ENCODE results near the gene CENPP.

The CENPP gene

DNA sequence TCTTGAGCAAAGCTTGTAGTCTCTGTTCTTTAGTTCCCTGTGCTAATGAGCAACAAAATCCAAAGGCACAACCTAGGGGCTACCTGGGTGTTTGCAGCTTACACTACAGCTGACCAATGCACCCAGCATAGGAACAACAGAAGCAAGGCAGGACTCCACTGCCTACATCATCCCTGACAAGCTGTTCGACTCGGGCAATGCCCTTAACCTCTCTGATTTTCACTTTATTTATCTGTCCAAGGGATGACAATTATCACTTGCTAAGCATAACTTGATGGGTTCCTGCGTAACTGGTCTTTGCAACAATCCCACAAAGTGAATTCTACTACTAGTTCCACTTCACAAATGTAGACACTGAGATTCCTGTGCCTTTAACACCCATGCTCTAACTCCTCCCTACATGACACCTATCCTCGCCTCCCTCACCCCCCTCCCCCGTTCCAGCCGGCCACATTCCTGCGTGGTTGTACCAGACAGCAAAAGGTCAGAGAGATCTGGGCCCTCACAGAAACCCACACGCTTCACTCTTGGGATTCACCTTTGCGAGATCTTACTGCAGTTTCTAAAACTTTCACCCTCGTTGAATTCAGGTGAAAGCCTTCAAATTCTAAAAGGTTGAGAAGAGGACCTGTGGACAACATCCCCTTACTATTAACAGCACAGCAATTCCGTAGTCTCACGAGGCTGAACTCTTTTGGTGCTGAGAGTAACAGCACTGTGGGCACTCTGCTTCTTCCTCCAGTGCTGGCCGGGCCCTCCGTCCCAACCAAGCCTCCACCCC, 343.2 kb downstream of the CENPP start:
- H3K4me2 ChIP-seq (ENCODE audit: low read depth, low read length, poor library complexity, severe bottlenecking), result peak overlapping the region; percentile 78
- H3K79me2 ChIP-seq (ENCODE audit: insufficient read depth, low read length), result peaks cover 66% of the 10 kb centered on the region
- H4K20me1 ChIP-seq (ENCODE audit: low read depth, low read length), result no peaks in the 10 kb centered on the region
- peak overlapping the region; percentile 39 for H3K27ac ChIP-seq (ENCODE audit: low read depth, low read length)
- H3F3A ChIP-seq (ENCODE audit: insufficient read depth), result no peaks in the 10 kb centered on the region
- H3K27me3 ChIP-seq (ENCODE audit: low read length), result no peaks in the 10 kb centered on the region
- no peaks in the 10 kb centered on the region for H3K36me3 ChIP-seq (ENCODE audit: low read length)
- H2AFZ ChIP-seq (ENCODE audit: low read depth, low read length, severe bottlenecking), result peak overlapping the region; percentile 79
- no peaks in the 10 kb centered on the region for H3K9me3 ChIP-seq (ENCODE audit: insufficient read depth, low read length)
- TF ChIP-seq EZH2phosphoT487 (conservative IDR thresholded peaks at IDR 0.05; ENCODE audit: low read length), result no peak
- TF ChIP-seq, protein P1, sequence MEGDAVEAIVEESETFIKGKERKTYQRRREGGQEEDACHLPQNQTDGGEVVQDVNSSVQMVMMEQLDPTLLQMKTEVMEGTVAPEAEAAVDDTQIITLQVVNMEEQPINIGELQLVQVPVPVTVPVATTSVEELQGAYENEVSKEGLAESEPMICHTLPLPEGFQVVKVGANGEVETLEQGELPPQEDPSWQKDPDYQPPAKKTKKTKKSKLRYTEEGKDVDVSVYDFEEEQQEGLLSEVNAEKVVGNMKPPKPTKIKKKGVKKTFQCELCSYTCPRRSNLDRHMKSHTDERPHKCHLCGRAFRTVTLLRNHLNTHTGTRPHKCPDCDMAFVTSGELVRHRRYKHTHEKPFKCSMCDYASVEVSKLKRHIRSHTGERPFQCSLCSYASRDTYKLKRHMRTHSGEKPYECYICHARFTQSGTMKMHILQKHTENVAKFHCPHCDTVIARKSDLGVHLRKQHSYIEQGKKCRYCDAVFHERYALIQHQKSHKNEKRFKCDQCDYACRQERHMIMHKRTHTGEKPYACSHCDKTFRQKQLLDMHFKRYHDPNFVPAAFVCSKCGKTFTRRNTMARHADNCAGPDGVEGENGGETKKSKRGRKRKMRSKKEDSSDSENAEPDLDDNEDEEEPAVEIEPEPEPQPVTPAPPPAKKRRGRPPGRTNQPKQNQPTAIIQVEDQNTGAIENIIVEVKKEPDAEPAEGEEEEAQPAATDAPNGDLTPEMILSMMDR (IDR thresholded peaks at IDR 0.05; ENCODE audit: insufficient read depth, low read length, poor library complexity, severe bottlenecking), result no peak
- no peaks in the 10 kb centered on the region for H3K9me2 ChIP-seq (replicated peaks; ENCODE audit: insufficient read depth, low read length)
- peak overlapping the region; percentile 84 for H3K9ac ChIP-seq (ENCODE audit: low read length)
- peak overlapping the region; percentile 71 for H3K4me3 ChIP-seq (ENCODE audit: insufficient read depth, low read length, poor library complexity, severe bottlenecking)

DNA sequence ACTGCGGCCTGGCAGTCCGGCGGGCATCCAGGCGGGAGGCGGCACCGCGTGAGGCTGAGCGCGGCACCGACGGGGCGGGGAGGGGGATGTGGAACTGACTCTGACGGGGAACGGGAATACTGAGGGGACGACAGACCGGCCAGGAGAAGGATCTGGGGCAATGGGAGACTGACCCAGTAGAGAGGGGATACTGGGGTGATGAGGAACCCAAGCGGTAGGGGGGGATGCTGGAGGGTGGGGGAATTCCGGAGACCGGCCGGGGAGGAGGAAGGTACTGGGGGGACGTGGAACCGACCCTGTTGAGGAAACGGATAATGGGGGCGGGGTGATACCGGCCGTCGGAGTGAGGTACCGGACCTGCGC, 343.8 kb downstream of the CENPP start:
- Histone ChIP-seq H3K4me3 (ENCODE audit: insufficient read depth, low read length, poor library complexity, severe bottlenecking) (peak overlapping the region; percentile 71), H3K27me3 (ENCODE audit: low read length) (no peaks in the 10 kb centered on the region), H4K20me1 (ENCODE audit: low read depth, low read length) (no peaks in the 10 kb centered on the region), H3K27ac (ENCODE audit: low read depth, low read length) (peak overlapping the region; percentile 39), H3K4me2 (ENCODE audit: low read depth, low read length, poor library complexity, severe bottlenecking) (peak overlapping the region; percentile 78), H2AFZ (ENCODE audit: low read depth, low read length, severe bottlenecking) (peak overlapping the region; percentile 79), H3K79me2 (ENCODE audit: insufficient read depth, low read length) (peaks cover 60% of the 10 kb centered on the region), H3K9me2 (replicated peaks; ENCODE audit: insufficient read depth, low read length) (no peaks in the 10 kb centered on the region), H3K9me3 (ENCODE audit: insufficient read depth, low read length) (no peaks in the 10 kb centered on the region), H3K36me3 (ENCODE audit: low read length) (no peaks in the 10 kb centered on the region), H3F3A (ENCODE audit: insufficient read depth) (no peaks in the 10 kb centered on the region), H3K9ac (ENCODE audit: low read length) (peak overlapping the region; percentile 84)
- TF ChIP-seq EZH2phosphoT487 (conservative IDR thresholded peaks at IDR 0.05; ENCODE audit: low read length), result no peak
- TF ChIP-seq, protein P1 (IDR thresholded peaks at IDR 0.05; ENCODE audit: insufficient read depth, low read length, poor library complexity, severe bottlenecking), result no peak
